ENCODE measurements around the gene FBLIM1. TPM values are rescaled to one million over a fixed set of nuclear protein-coding genes. Genes with fewer than 3 reads are reported as not detected.

Gene FBLIM1
- total RNA-seq, 2 experiments from 2014 or later = not detected

GRCh38 chr1:15719381-15720120, 39.0 kb upstream of the FBLIM1 start:
- BruUV-seq (replicated peaks) = no TSS peak
- Histone ChIP-seq H3K27ac (ENCODE audit: low read depth, low read length, poor library complexity, severe bottlenecking) (no peak overlapping the region), H3K79me2 (ENCODE audit: insufficient read depth, low read depth, low read length) (no peaks in the 10 kb centered on the region), H3K4me2 (ENCODE audit: low read length) (no peak overlapping the region), H4K20me1 (ENCODE audit: insufficient read depth, low read length) (peaks cover 3% of the 10 kb centered on the region; the same call in 1 of the 2 replicates), H3K9me3 (ENCODE audit: low read length) (no peaks in the 10 kb centered on the region), H3K36me3 (ENCODE audit: insufficient read depth, low read length) (peaks cover 35% of the 10 kb centered on the region), H3K4me1 (ENCODE audit: insufficient read depth, low read length, poor library complexity, severe bottlenecking) (no peaks in the 10 kb centered on the region), H2AFZ (ENCODE audit: low read length) (no peak overlapping the region), H3K9me2 (ENCODE audit: insufficient read depth, low read length) (no peaks in the 10 kb centered on the region), H3K4me3 (ENCODE audit: low read depth, low read length, poor library complexity, severe bottlenecking) (no peak overlapping the region)
- ChIA-PET POLR2A (interaction anchor here (0.6 kb wide), 1 partner anchor 759 kb away, joined by 4 read pairs; no protein-coding TSS in a partner anchor), CTCF (ENCODE audit: unreplicated experiment) (no interaction called here)
- DNase-seq (ENCODE audit: low spot score) = peak; percentile 13
- TF ChIP-seq CTCF (conservative IDR thresholded peaks at IDR 0.05; ENCODE audit: low read length) = peak; percentile 48
- no peak for TF ChIP-seq EZH2phosphoT487 (IDR thresholded peaks at IDR 0.05; ENCODE audit: borderline replicate concordance, low read depth, low read length)
- intact Hi-C loops (cut with micrococcal nuclease; ENCODE audit: unreplicated experiment) = no loop called here

DNA sequence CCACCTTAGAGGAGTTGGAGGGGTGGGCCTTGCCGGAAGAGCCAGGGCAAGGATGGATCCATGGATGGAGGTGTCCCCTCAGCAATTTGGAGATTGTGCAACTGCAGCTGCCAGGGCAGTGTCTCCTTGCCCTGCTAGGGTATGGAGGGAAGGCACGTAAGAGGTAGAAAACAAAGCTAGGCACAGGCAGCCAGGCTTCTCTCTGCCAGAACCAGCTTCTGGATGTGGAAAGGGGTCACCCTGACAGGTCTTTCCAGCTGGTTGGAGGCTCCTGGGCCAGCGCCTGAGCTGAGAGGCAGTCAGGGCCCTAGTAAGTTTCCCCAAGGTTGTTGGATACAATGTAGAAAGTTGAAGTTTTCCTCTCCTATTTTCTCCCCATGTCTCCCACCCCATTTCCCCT, 37.7 kb upstream of the FBLIM1 start:
- H3K4me1 ChIP-seq (ENCODE audit: insufficient read depth, low read length, poor library complexity, severe bottlenecking) = no peaks in the 10 kb centered on the region
- intact Hi-C loops (cut with micrococcal nuclease; ENCODE audit: unreplicated experiment) = no loop called here
- no peak overlapping the region for H3K27ac ChIP-seq (ENCODE audit: low read depth, low read length, poor library complexity, severe bottlenecking)
- CTCF ChIA-PET (ENCODE audit: unreplicated experiment) = no interaction called here
- H4K20me1 ChIP-seq (ENCODE audit: insufficient read depth, low read length) = no peaks in the 10 kb centered on the region
- H2AFZ ChIP-seq (ENCODE audit: low read length) = no peak overlapping the region
- POLR2A ChIA-PET = no interaction called here
- no peaks in the 10 kb centered on the region for H3K9me2 ChIP-seq (ENCODE audit: insufficient read depth, low read length)
- no peak overlapping the region for H3K4me2 ChIP-seq (ENCODE audit: low read length)
- TF ChIP-seq EZH2phosphoT487 (IDR thresholded peaks at IDR 0.05; ENCODE audit: borderline replicate concordance, low read depth, low read length) (no peak), CTCF (conservative IDR thresholded peaks at IDR 0.05; ENCODE audit: low read length) (no peak)
- DNase-seq (ENCODE audit: low spot score) = no peak
- H3K9me3 ChIP-seq (ENCODE audit: low read length) = no peaks in the 10 kb centered on the region
- H3K4me3 ChIP-seq (ENCODE audit: low read depth, low read length, poor library complexity, severe bottlenecking) = no peak overlapping the region
- peaks cover 37% of the 10 kb centered on the region for H3K36me3 ChIP-seq (ENCODE audit: insufficient read depth, low read length)
- BruUV-seq (replicated peaks) = no TSS peak
- H3K79me2 ChIP-seq (ENCODE audit: insufficient read depth, low read depth, low read length) = no peaks in the 10 kb centered on the region

DNA sequence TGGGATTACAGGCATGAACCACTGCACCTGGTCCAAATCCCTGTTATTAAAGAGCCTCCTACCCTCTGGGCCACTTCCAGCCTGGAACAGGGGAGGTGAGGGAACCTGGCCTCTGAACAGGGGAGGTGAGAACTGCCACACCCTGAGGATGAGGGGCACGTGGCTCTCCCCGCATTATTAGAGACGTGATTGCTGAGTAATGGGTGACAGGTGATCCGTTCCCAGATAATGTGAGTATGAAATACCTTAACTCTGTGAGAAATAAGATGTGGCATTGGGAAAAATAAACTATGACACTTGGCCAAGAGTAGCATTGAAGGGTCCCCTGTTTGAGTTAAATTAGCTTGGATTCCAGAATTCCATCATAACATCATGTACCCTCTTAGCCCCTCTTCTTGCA, 36.2 kb upstream of the FBLIM1 start:
- no peak for DNase-seq (ENCODE audit: low spot score)
- no peaks in the 10 kb centered on the region for H3K4me1 ChIP-seq (ENCODE audit: insufficient read depth, low read length, poor library complexity, severe bottlenecking)
- ChIA-PET POLR2A (no interaction called here), CTCF (ENCODE audit: unreplicated experiment) (no interaction called here)
- H3K9me3 ChIP-seq (ENCODE audit: low read length) = no peaks in the 10 kb centered on the region
- TF ChIP-seq EZH2phosphoT487 (IDR thresholded peaks at IDR 0.05; ENCODE audit: borderline replicate concordance, low read depth, low read length) (no peak), CTCF (conservative IDR thresholded peaks at IDR 0.05; ENCODE audit: low read length) (no peak)
- no peak overlapping the region for H2AFZ ChIP-seq (ENCODE audit: low read length)
- no TSS peak for BruUV-seq (replicated peaks)
- no peak overlapping the region for H3K27ac ChIP-seq (ENCODE audit: low read depth, low read length, poor library complexity, severe bottlenecking)
- intact Hi-C loops (cut with micrococcal nuclease; ENCODE audit: unreplicated experiment) = no loop called here
- H3K4me2 ChIP-seq (ENCODE audit: low read length) = no peak overlapping the region
- no peak overlapping the region for H3K4me3 ChIP-seq (ENCODE audit: low read depth, low read length, poor library complexity, severe bottlenecking)
- no peaks in the 10 kb centered on the region for H3K79me2 ChIP-seq (ENCODE audit: insufficient read depth, low read depth, low read length)
- H3K36me3 ChIP-seq (ENCODE audit: insufficient read depth, low read length) = peaks cover 27% of the 10 kb centered on the region
- H3K9me2 ChIP-seq (ENCODE audit: insufficient read depth, low read length) = no peaks in the 10 kb centered on the region
- no peaks in the 10 kb centered on the region for H4K20me1 ChIP-seq (ENCODE audit: insufficient read depth, low read length)

Data from OCI-LY7 (cell line).